ENCODE measurements around the gene IGFBP5. TPM values are rescaled to one million over a fixed set of nuclear protein-coding genes. Genes with fewer than 3 reads are reported as not detected.

Gene IGFBP5
- total RNA-seq, 4 donors from 2014 or later = 99.5 to 550 (median 279) TPM

DNA sequence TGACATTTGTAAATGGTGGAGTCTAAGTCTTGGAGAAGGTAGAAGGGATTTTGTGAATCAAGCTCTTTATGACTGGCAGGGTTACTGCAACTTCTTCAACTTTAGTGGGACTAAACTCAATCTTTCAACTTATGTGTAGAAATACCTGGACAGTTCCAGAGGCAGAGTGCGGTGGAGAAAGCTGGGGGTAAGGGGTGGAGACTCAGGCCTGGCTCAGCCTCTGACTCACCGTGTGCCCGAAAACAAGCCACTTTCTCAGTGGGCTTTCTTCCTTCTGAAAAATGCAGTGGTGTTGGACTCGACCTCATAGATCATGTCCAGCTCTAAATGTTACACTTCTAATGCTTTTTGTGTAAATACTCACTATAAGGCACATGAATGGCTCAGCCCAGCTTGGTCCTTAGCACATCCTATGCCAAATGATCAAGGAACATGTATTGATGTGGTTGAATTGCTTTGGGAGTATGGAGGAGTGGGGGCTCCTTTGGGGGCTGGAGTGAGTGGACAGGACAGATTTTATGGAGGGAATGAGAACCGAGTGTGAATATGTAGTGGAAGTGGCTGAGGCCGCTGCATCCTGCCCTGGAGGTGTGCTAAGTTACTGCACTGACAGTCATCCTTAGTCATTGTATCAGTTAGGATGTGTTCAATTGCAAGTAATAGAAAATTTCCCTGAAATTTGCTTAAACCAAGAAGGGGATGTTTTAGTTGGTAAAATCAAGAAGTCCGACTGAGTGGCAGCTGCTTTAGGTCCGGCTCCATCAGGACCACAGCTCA, 32.2 kb upstream of the IGFBP5 start:
- ATAC-seq (peak in 1 of 2 donors; percentile 23), DNase-seq (no peak)
- intact Hi-C loops (cut with DNase I; ENCODE audit: low total_unique reads) = no loop called here
- no peaks in the 10 kb centered on the region for H3K9me3 ChIP-seq
- in situ Hi-C loops (cut with MboI; ENCODE audit: low sequenced_read_pairs in 4 of 4) = no loop called here
- no peak overlapping the region for H3K4me3 ChIP-seq
- no peak for TF ChIP-seq POLR2A (IDR thresholded peaks at IDR 0.05)
- TF ChIP-seq, protein P1, sequence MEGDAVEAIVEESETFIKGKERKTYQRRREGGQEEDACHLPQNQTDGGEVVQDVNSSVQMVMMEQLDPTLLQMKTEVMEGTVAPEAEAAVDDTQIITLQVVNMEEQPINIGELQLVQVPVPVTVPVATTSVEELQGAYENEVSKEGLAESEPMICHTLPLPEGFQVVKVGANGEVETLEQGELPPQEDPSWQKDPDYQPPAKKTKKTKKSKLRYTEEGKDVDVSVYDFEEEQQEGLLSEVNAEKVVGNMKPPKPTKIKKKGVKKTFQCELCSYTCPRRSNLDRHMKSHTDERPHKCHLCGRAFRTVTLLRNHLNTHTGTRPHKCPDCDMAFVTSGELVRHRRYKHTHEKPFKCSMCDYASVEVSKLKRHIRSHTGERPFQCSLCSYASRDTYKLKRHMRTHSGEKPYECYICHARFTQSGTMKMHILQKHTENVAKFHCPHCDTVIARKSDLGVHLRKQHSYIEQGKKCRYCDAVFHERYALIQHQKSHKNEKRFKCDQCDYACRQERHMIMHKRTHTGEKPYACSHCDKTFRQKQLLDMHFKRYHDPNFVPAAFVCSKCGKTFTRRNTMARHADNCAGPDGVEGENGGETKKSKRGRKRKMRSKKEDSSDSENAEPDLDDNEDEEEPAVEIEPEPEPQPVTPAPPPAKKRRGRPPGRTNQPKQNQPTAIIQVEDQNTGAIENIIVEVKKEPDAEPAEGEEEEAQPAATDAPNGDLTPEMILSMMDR (IDR thresholded peaks at IDR 0.05 in 4 of 5, conservative IDR thresholded peaks at IDR 0.05 in 1 of 5) = no peak
- no peaks in the 10 kb centered on the region for H3K27me3 ChIP-seq
- H3K4me1 ChIP-seq = no peaks in the 10 kb centered on the region
- no peak overlapping the region for H3K27ac ChIP-seq
- no peaks in the 10 kb centered on the region for H3K36me3 ChIP-seq

DNA sequence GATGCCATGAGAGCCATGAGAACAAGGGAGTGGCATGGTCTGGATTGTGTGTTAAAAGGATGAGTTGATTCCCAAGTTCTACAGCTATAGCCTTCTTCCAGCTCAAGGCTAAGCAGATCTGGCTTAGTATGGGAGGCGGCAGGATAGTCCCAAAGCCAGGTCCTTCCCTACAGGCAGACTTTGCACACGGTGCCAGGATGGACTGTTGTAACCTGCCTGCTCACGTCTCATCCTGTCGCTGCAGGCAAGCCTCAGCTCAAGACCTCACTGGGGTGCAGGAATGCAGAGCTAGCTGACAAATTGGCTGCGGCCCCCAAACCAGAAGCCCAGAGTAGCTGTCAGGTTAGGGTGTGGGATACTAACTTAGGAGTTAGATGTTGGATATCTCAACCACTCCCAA, 28.8 kb upstream of the IGFBP5 start:
- DNase-seq (no peak), ATAC-seq (no peak)
- H3K9me3 ChIP-seq = no peaks in the 10 kb centered on the region
- no peak overlapping the region for H3K27ac ChIP-seq
- no peak overlapping the region for H3K4me3 ChIP-seq
- in situ Hi-C loops (cut with MboI; ENCODE audit: low sequenced_read_pairs in 4 of 4) = loop anchor here in 1 of 4 donors (25.0 kb wide), 1 partner anchor 438 kb away; no protein-coding TSS in a partner anchor
- TF ChIP-seq, protein P1 (IDR thresholded peaks at IDR 0.05 in 4 of 5, conservative IDR thresholded peaks at IDR 0.05 in 1 of 5) = no peak
- no peak for TF ChIP-seq POLR2A (IDR thresholded peaks at IDR 0.05)
- no peaks in the 10 kb centered on the region for H3K4me1 ChIP-seq
- intact Hi-C loops (cut with DNase I; ENCODE audit: low total_unique reads) = no loop called here
- H3K36me3 ChIP-seq = no peaks in the 10 kb centered on the region
- no peaks in the 10 kb centered on the region for H3K27me3 ChIP-seq

DNA sequence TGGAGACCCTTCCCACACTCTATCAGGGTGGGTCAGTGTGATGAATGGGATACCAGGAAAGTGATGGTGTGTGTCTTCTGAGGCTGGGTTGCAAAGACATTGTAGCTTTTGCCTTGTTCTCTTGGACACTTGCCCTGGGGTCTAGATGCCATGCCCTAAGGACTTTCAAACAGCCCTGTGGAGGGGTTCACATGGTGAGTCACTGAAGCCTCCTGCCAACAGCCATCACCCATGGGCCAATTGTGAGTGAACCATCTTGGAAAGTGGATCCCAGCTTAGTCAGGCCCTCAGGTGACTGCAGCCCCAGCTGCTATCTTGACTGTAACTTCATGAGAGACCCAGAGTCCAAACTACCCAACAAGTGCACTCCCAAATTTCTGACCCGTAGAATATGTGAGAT, 25.8 kb upstream of the IGFBP5 start:
- H3K4me3 ChIP-seq = no peak overlapping the region
- H3K4me1 ChIP-seq = peaks cover 0 to 5% of the 10 kb centered on the region in 2 donors
- intact Hi-C loops (cut with DNase I; ENCODE audit: low total_unique reads) (no loop called here), in situ Hi-C loops (cut with MboI; ENCODE audit: low sequenced_read_pairs in 4 of 4) (loop anchor here in 1 of 4 donors (25.0 kb wide), 1 partner anchor 441 kb away; no protein-coding TSS in a partner anchor)
- H3K36me3 ChIP-seq = no peaks in the 10 kb centered on the region
- TF ChIP-seq POLR2A (IDR thresholded peaks at IDR 0.05) = no peak
- TF ChIP-seq, protein P1 (IDR thresholded peaks at IDR 0.05 in 4 of 5, conservative IDR thresholded peaks at IDR 0.05 in 1 of 5) = no peak
- no peak for ATAC-seq
- no peak for DNase-seq
- H3K27ac ChIP-seq = no peak overlapping the region
- H3K9me3 ChIP-seq = no peaks in the 10 kb centered on the region
- H3K27me3 ChIP-seq = no peaks in the 10 kb centered on the region

DNA sequence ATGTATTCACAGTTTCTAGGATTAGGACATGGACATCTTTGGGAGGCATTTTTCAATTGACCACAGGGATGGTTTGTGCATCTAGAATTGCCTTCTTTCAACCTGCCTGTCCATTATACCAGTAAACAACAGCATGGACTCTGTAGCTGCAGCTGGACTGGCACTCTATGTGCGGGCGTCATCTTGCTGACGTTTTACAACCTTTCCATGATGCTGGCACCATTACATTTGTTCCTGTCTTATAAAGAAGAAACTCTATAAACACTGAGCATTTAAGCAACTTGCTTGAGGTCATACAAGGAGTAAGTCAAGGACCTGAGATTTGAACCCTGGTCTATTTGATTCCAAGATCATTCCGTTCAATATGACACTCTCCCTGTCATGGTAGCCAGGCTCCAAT, 25.4 kb upstream of the IGFBP5 start:
- Histone ChIP-seq H3K27me3 (no peaks in the 10 kb centered on the region), H3K36me3 (no peaks in the 10 kb centered on the region), H3K4me3 (no peak overlapping the region), H3K9me3 (no peaks in the 10 kb centered on the region), H3K4me1 (peaks cover 4 to 8% of the 10 kb centered on the region in 2 donors), H3K27ac (no peak overlapping the region)
- no peak for ATAC-seq
- in situ Hi-C loops (cut with MboI; ENCODE audit: low sequenced_read_pairs in 4 of 4) (loop anchor here in 1 of 4 donors (25.0 kb wide), 1 partner anchor 442 kb away; no protein-coding TSS in a partner anchor), intact Hi-C loops (cut with DNase I; ENCODE audit: low total_unique reads) (no loop called here)
- no peak for DNase-seq
- no peak for TF ChIP-seq POLR2A (IDR thresholded peaks at IDR 0.05)
- TF ChIP-seq, protein P1 (IDR thresholded peaks at IDR 0.05 in 4 of 5, conservative IDR thresholded peaks at IDR 0.05 in 1 of 5) = no peak
